GM12865 (cell line): ENCODE data around the gene ADRB2.
A peak's percentile ranks its signal among the peaks of the same experiment; 100 is the strongest.

ENCODE experiments used
- DNase-seq: peaks from one replicate; pipeline ENCODE4 v3.0.0; 2010; ENCODE audit warnings: low read depth
- H3K4me3 ChIP-seq: 2 replicates; pipeline ENCODE4 v1.5.1; 2011; ENCODE audit warnings: mild to moderate bottlenecking, low read depth, low read length, control low read depth
- TF ChIP-seq, protein P1 (sequence below): IDR thresholded peaks from 2 replicates; pipeline ENCODE4 v1.5.1; 2011; ENCODE audit warnings: low read length, control low read depth, low read depth, inconsistent platforms; ENCODE audit not compliant: insufficient read depth; ENCODE audit errors: missing control alignments

The ADRB2 gene

GRCh38 chr5:148788636-148789035, 37.8 kb upstream of the ADRB2 start:
- TF ChIP-seq, protein P1, sequence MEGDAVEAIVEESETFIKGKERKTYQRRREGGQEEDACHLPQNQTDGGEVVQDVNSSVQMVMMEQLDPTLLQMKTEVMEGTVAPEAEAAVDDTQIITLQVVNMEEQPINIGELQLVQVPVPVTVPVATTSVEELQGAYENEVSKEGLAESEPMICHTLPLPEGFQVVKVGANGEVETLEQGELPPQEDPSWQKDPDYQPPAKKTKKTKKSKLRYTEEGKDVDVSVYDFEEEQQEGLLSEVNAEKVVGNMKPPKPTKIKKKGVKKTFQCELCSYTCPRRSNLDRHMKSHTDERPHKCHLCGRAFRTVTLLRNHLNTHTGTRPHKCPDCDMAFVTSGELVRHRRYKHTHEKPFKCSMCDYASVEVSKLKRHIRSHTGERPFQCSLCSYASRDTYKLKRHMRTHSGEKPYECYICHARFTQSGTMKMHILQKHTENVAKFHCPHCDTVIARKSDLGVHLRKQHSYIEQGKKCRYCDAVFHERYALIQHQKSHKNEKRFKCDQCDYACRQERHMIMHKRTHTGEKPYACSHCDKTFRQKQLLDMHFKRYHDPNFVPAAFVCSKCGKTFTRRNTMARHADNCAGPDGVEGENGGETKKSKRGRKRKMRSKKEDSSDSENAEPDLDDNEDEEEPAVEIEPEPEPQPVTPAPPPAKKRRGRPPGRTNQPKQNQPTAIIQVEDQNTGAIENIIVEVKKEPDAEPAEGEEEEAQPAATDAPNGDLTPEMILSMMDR, result no peak
- DNase-seq, result no peak

GRCh38 chr5:148790545-148791333, 35.7 kb upstream of the ADRB2 start:
- DNase-seq, result no peak
- no peak overlapping the region for H3K4me3 ChIP-seq
- TF ChIP-seq, protein P1, result no peak

More at GRCh38 chr5:148788636-148789035, 37.8 kb upstream of the ADRB2 start:
- no peak overlapping the region for H3K4me3 ChIP-seq

GRCh38 chr5:148791334-148791667, 35.1 kb upstream of the ADRB2 start:
- H3K4me3 ChIP-seq, result no peak overlapping the region
- peak; percentile 81 for DNase-seq
- TF ChIP-seq, protein P1, result no peak

DNA sequence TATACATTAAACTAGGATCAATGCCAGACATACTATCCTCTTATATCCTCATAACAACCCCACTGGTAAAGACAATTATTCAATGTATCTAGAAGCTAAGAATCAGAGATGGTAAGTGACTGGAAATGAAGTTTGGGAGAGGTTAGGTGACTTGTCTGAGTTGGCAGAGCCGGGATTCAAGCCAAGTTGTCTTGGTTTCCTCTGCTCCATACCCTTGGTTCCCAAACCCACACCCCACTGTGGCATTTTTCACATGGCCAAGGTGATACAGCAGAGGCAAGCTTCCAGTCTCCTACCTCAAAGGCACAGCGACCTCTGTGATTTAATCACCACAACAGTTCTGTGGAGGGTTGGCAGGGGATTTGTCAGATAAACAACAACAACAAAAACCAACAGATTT, 34.7 kb upstream of the ADRB2 start:
- TF ChIP-seq, protein P1, result no peak
- no peak overlapping the region for H3K4me3 ChIP-seq
- no peak for DNase-seq

DNA sequence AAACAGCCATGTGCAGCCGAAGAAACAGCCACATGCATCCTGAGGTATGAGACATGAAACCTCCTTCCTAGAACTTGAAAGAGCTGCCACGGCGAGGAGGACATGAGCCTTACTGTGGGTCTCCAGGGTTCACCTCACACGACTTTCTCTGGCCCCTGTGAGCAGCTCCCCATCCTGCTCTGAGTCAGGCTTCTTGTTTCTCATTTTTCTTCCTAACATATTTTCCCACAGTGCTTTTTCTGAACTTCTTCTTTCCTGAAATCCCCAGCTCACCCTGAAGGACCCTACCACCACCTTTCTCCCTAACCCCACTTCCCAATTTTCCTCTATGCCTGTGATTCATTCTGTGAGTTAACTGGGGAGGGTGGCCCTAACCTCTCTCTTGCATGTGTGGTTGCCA, 33.7 kb upstream of the ADRB2 start:
- no peak for DNase-seq
- TF ChIP-seq, protein P1, result no peak
- H3K4me3 ChIP-seq, result no peak overlapping the region

DNA sequence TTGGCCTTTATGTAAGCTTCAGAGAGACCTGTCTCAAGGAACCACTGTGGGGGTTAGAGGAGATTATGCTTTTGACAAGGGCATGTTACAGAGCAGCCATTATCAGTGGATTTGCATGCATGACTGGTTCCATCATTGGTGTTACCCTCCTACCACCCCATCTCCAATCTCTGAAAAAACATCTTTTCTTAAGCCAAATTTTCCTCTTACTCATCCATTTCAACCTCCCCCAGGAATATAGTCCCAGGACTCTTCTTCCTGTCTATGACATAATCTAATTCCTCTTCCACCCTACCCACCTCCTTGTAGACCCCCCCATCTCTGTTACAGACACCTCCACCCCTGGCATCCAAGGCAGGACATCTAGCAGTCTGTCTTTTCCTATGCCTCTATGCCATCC, 33.1 kb upstream of the ADRB2 start:
- TF ChIP-seq, protein P1, result no peak
- DNase-seq, result no peak
- H3K4me3 ChIP-seq, result no peak overlapping the region

DNA sequence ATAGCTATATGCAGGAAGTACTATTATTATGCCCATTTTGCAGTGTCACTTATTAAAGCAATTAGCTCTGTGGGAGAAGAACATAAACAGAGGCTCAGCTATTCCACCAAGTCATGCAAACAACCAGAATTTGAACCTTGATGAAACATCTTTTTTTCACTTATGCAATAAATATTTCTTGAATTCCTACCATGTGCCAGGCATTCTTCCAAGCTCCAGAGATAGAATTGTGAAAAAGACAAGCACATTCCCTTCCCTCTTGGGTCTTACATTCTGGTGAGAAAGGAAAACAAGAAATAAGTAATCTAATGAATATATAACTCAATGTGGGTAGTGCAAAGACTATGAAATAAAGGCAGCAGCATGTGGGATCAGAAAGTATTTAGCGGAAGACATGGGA, 32.1 kb upstream of the ADRB2 start:
- no peak for DNase-seq
- TF ChIP-seq, protein P1, result no peak
- H3K4me3 ChIP-seq, result no peak overlapping the region
